Measurements from ENCODE around the gene DCAF10.
"Not testable (repeated sequence)": the region's sequence is repeated elsewhere in the genome, so short reads cannot be mapped to it uniquely, and the experiment has no call there.

The DCAF10 gene

DNA sequence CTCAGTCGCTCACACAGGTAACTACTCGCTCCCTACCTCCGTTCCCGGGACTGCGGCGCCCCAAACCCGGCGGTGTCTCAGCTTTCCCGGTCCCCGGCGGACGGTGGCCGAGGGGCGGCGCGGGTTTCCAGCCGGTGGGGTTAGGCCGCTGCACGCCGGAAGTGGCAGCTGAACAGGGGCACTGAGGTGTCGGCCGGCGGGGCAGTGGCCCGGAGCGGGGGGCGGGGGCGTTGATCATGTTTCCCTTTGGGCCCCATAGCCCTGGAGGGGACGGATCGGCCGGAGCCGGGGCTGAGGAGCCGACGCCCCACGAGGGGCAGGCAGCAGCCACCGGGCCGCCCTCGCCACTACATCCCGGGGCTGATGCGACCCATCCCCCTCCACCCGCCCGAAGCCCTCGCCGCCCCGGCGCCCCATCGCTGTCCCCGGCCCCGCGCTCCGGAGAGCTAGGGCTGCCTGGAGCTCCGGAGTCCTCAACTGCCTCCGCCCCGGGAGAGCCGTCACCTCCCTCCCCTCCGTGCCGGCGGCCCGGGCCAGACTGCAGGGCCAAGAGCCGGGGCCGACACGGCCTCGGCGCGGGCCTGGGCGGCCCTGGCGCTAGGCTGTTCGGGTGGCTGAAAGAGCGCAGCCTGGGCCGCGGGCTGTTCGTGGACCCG lies at the start of gene DCAF10:
Gene DCAF10, plus strand, starts transcription at position 167 of the 656 bp plus-strand sequence. Its CDS starts 70 bp downstream, at position 237.
- peak; percentile 76 to 84 for DNase-seq (ENCODE audit: low read depth in 2 of 2)

DNA sequence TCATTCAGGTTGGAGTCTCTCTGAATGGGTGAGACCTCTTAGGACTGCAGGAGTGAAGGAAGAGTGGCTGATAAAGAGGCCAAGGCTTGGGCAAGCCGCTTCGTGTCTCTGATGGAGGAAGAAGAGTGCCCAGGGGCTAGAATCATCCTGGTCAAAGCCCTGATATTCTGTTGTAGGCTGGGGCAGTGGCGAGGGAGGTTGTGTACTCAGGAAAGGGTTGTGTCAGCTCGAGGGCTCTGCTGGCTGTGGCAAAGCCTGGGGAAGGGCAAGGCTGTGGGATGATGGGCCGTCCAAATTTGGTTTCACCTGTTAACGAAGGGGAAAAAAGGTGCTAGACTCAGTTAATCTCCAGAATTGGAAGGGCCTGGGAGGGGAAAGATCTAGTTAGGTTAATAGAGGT lies 49.4 kb upstream of the DCAF10 start:
- DNase-seq (ENCODE audit: low read depth in 2 of 2), result no peak

DNA sequence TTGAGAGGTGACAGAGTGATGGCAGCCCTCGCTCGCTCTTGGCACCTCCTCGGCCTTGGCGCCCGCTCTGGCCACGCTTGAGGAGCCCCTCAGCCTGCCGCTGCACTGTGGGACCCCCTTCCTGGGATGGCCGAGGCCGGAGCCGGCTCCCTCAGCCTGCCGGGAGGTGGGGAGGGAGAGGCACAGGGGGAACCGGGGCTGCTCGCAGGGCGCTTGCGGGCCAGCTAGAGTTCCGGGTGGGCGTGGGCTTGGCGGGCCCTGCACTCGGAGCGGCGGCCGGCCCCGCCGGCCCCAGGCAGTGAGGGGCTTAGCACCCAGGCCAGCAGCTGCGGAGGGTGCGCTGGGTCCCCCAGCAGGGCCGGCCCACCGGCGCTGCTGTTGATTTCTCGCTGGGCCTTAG lies 48.9 kb upstream of the DCAF10 start:
- not testable (repeated sequence) for DNase-seq (ENCODE audit: low read depth in 2 of 2)

DNA sequence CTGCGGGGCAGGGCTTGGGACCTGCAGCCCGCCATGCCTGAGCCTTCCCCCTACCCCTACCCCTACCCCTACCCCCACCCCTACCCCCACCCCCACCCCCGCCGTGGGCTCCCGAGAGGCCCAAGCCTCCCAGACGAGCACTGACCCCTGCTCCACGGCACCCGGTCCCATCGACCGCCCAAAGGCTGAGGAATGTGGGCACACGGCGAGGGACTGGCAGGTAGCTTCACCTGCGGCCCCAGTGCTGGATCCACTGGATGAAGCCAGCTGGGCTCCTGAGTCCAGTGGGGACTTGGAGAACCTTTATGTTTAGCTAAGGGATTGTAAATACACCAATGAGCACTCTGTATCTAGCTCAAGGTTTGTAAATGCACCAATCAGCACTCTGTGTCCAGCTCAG lies 48.5 kb upstream of the DCAF10 start:
- DNase-seq (ENCODE audit: low read depth in 2 of 2), result not testable (repeated sequence)

- peak in 1 of 2 donors; percentile 15 for DNase-seq (ENCODE audit: low read depth in 2 of 2)
Measured at GRCh38 chr9:37752642-37753488, 47.7 kb upstream of the DCAF10 start.

DNA sequence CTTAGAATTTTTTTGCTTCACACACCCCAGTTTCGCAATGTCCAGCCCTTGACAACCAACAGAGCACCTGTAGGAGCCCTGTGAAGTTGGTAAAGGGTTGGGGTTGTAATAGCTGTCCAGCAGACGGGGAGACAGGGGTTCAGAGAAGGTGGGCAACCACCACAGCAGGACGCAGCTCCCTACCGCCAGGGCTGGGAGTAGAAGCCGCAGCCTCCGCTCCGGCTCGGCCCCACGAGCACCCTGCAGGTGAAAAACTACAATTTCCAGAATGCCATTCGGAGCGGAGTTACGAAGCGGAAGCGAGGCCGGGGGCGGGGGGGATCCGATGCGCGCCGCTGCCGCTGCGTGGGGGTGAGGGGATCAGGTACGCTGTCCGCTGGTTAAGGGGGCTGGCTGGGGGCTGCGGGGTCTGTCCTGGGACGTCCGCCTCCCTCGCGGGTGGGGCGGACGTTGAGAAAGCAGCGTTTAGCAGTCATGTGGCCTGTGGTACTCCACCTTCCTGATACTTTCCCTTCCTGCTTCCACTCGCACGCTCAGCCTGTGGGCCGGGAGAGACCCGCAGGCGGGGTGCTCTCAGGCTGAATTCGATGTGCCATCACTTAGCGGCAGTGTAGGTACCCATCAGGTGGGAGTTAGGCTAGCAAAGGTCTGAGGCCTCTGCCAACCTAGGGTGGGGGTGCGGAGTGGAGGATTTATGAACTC lies 47.0 kb upstream of the DCAF10 start, which contains the start of gene TRMT10B:
Gene TRMT10B, plus strand, starts transcription at position 317 of the 702 bp plus-strand sequence. CDS start 8,127 bp downstream, outside the sequence.
- DNase-seq (ENCODE audit: low read depth in 2 of 2), result peak; percentile 52 to 65

GRCh38 chr9:37758747-37759146 lies 41.9 kb upstream of the DCAF10 start:
- no peak for DNase-seq (ENCODE audit: low read depth in 2 of 2)

GRCh38 chr9:37760416-37761161 lies 40.0 kb upstream of the DCAF10 start:
- no peak for DNase-seq (ENCODE audit: low read depth in 2 of 2)

- DNase-seq (ENCODE audit: low read depth in 2 of 2), result no peak
Measured at GRCh38 chr9:37761511-37761910, 39.1 kb upstream of the DCAF10 start.

- not testable (repeated sequence) for DNase-seq (ENCODE audit: low read depth in 2 of 2)
Measured at GRCh38 chr9:37765263-37765662, 35.3 kb upstream of the DCAF10 start.

- DNase-seq (ENCODE audit: low read depth in 2 of 2), result no peak
Measured at GRCh38 chr9:37769306-37769705, 31.3 kb upstream of the DCAF10 start.

- no peak for DNase-seq (ENCODE audit: low read depth in 2 of 2)
Measured at GRCh38 chr9:37769995-37770394, 30.6 kb upstream of the DCAF10 start.

DNA sequence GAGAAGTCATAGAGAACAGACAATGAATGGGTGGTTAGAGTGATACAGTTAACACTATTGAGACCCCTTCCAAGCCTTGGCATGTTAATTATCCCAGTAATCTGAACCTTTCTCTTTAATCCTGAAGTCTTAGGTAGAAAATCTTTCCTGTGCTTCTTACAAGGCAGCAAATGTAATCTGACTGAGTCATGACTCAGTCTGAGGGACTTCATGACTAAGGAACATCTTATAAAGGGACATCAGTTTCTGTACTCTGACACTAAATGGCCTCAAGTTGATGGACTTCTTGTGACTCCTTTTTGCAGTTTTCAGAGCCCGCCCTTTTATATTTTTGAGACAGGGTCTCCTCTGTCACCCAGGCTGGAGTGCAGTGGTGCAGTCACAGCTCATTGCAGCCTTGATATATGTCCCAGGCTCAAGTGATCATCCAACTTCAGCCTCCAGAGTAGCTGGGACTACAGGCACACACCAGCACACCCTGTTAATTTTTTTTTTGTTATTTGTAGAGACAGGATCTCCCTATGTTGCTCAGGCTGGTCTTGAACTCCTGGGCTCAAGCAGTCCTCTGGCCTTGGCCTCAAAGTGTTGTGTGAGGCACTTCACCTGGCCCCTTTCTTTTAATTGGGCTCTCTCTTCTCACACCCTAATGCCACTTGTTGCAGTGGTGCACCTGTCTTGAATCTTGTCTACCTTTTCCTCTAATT lies 25.2 kb upstream of the DCAF10 start:
- no peak for DNase-seq (ENCODE audit: low read depth in 2 of 2)

DNA sequence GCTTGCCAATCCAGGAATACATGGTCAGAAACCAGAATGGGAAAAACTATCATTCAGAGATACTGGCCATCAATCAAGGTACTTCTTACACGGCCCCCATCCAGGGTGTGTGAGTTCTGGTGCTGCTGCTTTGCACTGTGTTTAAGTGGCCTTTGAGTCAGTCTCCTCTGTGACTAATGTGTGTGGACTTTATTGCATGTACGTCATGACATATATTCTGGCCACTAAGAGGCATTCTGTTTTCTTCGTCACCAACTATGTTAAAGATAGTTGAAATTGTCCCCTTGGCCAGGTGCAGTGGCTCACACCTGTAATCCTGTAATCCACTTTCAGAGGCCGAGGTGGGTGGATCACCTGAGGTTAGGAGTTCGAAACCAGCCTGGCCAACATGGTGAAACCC lies 24.3 kb upstream of the DCAF10 start:
- no peak for DNase-seq (ENCODE audit: low read depth in 2 of 2)

DNA sequence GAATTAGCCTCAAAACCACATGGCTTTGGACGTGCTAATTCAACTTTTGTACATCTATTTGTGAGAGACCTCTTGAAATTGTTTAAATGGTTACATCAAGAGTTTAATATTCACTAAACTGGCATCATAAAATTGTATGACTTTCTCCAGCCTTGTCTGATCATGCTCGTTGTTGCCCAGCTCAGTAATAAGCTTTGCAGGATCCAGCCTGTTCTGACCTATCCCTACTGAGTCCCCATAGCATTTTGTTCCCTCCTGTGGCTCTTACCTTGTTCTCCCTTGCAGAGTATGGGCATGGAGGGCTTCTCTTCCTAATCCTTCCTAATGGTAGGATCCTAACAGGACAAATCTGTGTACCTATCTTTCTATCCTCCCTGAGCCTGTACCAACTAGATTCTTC lies 22.1 kb upstream of the DCAF10 start:
- DNase-seq (ENCODE audit: low read depth in 2 of 2), result no peak

DNA sequence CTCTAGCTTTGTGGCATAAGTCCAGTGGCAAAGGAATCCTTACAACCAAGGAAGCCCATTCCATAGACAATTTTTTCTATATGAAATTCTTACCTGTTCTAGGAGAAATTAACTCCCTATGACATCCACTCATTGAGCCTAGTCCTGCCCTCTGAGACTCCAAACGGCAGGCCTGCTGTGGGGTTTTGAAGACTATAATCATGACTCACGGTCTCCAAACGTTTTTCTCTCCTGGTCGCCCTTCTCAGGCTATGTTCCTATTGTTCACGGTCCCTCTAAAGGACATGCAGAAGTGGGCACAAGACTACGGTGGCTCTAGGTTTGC lies 16.3 kb upstream of the DCAF10 start:
- DNase-seq (ENCODE audit: low read depth in 2 of 2), result no peak

- peak; percentile 83 for DNase-seq (ENCODE audit: low read depth in 2 of 2)
Measured at GRCh38 chr9:37784616-37785483, 15.7 kb upstream of the DCAF10 start, which contains the start of gene EXOSC3. EXOSC3 (minus strand) TSS chr9:37785064; CDS start chr9:37785044, 20 bp downstream.

- DNase-seq (ENCODE audit: low read depth in 2 of 2), result no peak
Measured at GRCh38 chr9:37787059-37787458, 13.5 kb upstream of the DCAF10 start.

DNA sequence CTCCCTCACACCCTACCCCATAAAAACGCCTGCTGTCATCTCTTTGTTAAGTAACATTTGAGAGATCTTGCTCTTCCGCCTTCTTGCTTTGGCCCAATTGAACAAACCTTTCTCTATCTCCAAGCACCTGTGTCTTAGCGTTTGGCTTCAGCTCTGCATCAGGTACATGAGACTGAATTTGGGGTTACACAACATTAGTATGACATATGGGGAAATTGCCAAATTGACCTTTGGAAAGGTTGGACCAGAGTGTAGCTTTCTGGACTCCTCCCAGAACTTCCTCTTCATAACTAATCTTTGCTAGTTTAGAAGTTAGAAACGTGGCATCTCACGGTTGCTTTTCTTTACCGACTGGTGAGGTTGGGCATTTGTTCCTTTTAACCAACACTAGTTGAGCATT lies 12.3 kb upstream of the DCAF10 start:
- no peak for DNase-seq (ENCODE audit: low read depth in 2 of 2)

GRCh38 chr9:37790096-37790495 lies 10.5 kb upstream of the DCAF10 start:
- no peak for DNase-seq (ENCODE audit: low read depth in 2 of 2)

Data from stimulated activated CD4-positive, alpha-beta T cell treated with anti-CD3 and anti-CD28 coated beads, Interleukin-15, amount 100 ng/mL, for 48 hours (primary cell).